Tibial nerve (tissue), 4 donors: Measurements from ENCODE around the gene MARCHF3.

Experiments
- EP300 ChIP-seq, 2 donors: sonication (generic); formaldehyde crosslinking; IDR thresholded peaks; one replicate each; pipeline ENCODE4 v1.6.1; 2017; ENCODE audit warnings: antibody characterized with exemption in 2 of 2, mild to moderate bottlenecking in 1 of 2
- POLR2A ChIP-seq, 2 donors: fragments of 450-650 bp; IDR thresholded peaks; one replicate each; pipeline ENCODE4 v1.6.1; 2017; ENCODE audit warnings: antibody characterized with exemption in 2 of 2, mild to moderate bottlenecking in 2 of 2, moderate library complexity in 2 of 2
- TF ChIP-seq, protein P1 (sequence below), 5 experiments: fragments of 200-600 bp in 3 of 5; fragments of 450-650 bp in 2 of 5; sonication (generic) in 3 of 5; IDR thresholded peaks; one replicate each; pipeline ENCODE4 v1.5.1; 2016 to 2019; ENCODE audit warnings: antibody characterized with exemption in 5 of 5, mild to moderate bottlenecking in 3 of 5, moderate library complexity in 2 of 5

DNA sequence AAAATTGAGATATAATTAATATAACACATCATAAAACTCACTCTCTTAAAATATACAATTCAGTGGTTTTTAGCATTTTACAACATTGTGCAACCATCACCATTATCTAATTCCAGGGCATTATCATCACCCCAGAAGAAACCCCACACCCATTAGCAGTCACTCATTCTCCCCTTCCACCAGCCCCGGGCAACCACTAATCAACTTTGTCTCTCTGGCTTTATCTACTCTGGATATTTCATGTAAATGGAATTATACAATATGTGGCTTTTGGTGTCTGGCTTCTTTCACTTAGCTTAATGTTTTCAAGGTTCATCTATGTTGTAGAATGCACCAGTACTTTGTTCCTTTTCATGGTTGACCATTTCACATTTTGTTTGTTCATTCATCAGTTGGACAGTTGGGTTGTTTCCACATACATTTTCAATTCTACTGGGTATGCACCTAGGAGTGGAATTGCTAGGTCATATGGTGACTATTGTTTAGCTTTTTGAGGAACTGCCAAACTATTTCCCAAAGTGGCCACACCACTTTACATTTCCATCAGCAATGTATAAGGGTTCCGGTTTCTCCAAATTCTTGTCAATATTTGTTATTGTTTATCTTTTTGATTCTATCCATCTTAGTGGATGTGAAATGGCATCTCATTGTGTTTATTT, 62.4 kb downstream of the MARCHF3 start:
- TF ChIP-seq, protein P1, sequence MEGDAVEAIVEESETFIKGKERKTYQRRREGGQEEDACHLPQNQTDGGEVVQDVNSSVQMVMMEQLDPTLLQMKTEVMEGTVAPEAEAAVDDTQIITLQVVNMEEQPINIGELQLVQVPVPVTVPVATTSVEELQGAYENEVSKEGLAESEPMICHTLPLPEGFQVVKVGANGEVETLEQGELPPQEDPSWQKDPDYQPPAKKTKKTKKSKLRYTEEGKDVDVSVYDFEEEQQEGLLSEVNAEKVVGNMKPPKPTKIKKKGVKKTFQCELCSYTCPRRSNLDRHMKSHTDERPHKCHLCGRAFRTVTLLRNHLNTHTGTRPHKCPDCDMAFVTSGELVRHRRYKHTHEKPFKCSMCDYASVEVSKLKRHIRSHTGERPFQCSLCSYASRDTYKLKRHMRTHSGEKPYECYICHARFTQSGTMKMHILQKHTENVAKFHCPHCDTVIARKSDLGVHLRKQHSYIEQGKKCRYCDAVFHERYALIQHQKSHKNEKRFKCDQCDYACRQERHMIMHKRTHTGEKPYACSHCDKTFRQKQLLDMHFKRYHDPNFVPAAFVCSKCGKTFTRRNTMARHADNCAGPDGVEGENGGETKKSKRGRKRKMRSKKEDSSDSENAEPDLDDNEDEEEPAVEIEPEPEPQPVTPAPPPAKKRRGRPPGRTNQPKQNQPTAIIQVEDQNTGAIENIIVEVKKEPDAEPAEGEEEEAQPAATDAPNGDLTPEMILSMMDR (IDR thresholded peaks at IDR 0.05): no peak
- no peak for TF ChIP-seq POLR2A (IDR thresholded peaks at IDR 0.05)
- no peak for TF ChIP-seq EP300 (IDR thresholded peaks at IDR 0.05)
